SK-N-SH (cell line): Measurements from ENCODE around the gene DIAPH1. TPM values are rescaled to one million over a fixed set of nuclear protein-coding genes. Genes with fewer than 3 reads are reported as not detected.
A peak's percentile ranks its signal among the peaks of the same experiment; 100 is the strongest.

ENCODE experiments used
- CTCF ChIA-PET: fragments of 300-600, 350-600 bp; formaldehyde crosslinking; extraction: SDS; loops from one replicate; lab custom pipeline; 2021; lab: Yijun Ruan, JAX
- POLR2A ChIA-PET: fragments of 350-600 bp; sonication (Branson Sonifier 250); formaldehyde crosslinking; extraction: SDS; loops from one replicate; lab custom pipeline; 2020; ENCODE audit warnings: antibody characterized with exemption, inconsistent platforms; lab: Yijun Ruan, JAX
- DNase-seq: peaks from one replicate; pipeline ENCODE4 v3.0.0; 2012
- H2AFZ ChIP-seq: fragments of 200-600 bp; sonication (generic); 2 replicates; pipeline ENCODE4 v1.8.1; 2016; ENCODE audit warnings: antibody characterized with exemption, mild to moderate bottlenecking, low read depth
- H3F3A ChIP-seq: fragments of 200-600 bp; sonication (generic); replicated peaks from 2 replicates; pipeline ENCODE3; 2016; ENCODE audit warnings: antibody characterized with exemption, mild to moderate bottlenecking; ENCODE audit not compliant: insufficient read depth
- H3K27ac ChIP-seq, 2 experiments: fragments of 200-500 bp in 1 of 2; fragments of 200-600 bp in 1 of 2; sonication (Bioruptor generic) in 1 of 2; sonication (generic), shearing (Covaris generic) in 1 of 2; 2 replicates each; pipeline versions ENCODE4 v1.5.1 to v1.6.1; 2014 to 2016; ENCODE audit warnings: low read depth in 2 of 2, inconsistent platforms in 1 of 2, low read length in 1 of 2, mild to moderate bottlenecking in 1 of 2, mixed read lengths in 1 of 2
- H3K27me3 ChIP-seq: fragments of 200-600 bp; sonication (generic), shearing (Covaris generic); 2 replicates; pipeline ENCODE4 v1.6.1; 2016; ENCODE audit warnings: mixed run types; ENCODE audit not compliant: insufficient read depth
- H3K36me3 ChIP-seq, 2 experiments: fragments of 200-500 bp in 1 of 2; fragments of 200-600 bp in 1 of 2; sonication (Bioruptor generic) in 1 of 2; sonication (generic) in 1 of 2; replicated peaks in 1 of 2; 2 replicates each; pipeline versions ENCODE3 to v1.5.1; 2014 to 2016; ENCODE audit warnings: low read length in 1 of 2, mild to moderate bottlenecking in 1 of 2; ENCODE audit not compliant: insufficient read depth in 2 of 2, control insufficient read depth in 1 of 2
- H3K4me1 ChIP-seq, 2 experiments: fragments of 200-500 bp in 1 of 2; fragments of 200-600 bp in 1 of 2; sonication (Bioruptor generic) in 1 of 2; sonication (generic), shearing (Covaris generic) in 1 of 2; 2 replicates each; pipeline versions ENCODE4 v1.5.1 to v1.6.1; 2014 to 2016; ENCODE audit warnings: low read depth in 1 of 2, low read length in 1 of 2, mixed run types in 1 of 2; ENCODE audit not compliant: insufficient read depth in 2 of 2, control insufficient read depth in 1 of 2
- H3K4me2 ChIP-seq: fragments of 200-600 bp; sonication (generic), shearing (Covaris generic); 2 replicates; pipeline ENCODE4 v1.6.1; 2017; ENCODE audit warnings: mixed run types
- H3K4me3 ChIP-seq, 2 experiments: fragments of 200-500 bp in 1 of 2; fragments of 200-600 bp in 1 of 2; sonication (Bioruptor generic) in 1 of 2; sonication (generic), shearing (Covaris generic) in 1 of 2; 2 replicates each; pipeline versions ENCODE4 v1.5.1 to v1.8.1; 2014 to 2016; ENCODE audit warnings: low read depth in 2 of 2, inconsistent platforms in 1 of 2, low read length in 1 of 2, mild to moderate bottlenecking in 1 of 2, mixed read lengths in 1 of 2, moderate library complexity in 1 of 2
- H3K79me2 ChIP-seq: fragments of 200-600 bp; sonication (generic); 2 replicates; pipeline ENCODE4 v1.8.1; 2017; ENCODE audit warnings: mild to moderate bottlenecking; ENCODE audit not compliant: insufficient read depth
- H3K9ac ChIP-seq: fragments of 200-600 bp; sonication (generic); 2 replicates; pipeline ENCODE4 v1.6.1; 2017; ENCODE audit warnings: mixed run types
- H3K9me2 ChIP-seq: fragments of 200-600 bp; sonication (generic); 2 replicates; pipeline ENCODE4 v1.6.1; 2017; ENCODE audit warnings: mixed run types
- H3K9me3 ChIP-seq: fragments of 200-600 bp; sonication (generic); 2 replicates; pipeline ENCODE4 v1.6.1; 2017; ENCODE audit warnings: mixed run types, mild to moderate bottlenecking, moderate library complexity
- H4K20me1 ChIP-seq: fragments of 200-600 bp; sonication (generic); 2 replicates; pipeline ENCODE4 v1.6.1; 2017; ENCODE audit warnings: mild to moderate bottlenecking, mixed run types; ENCODE audit not compliant: insufficient read depth
- CTCF ChIP-seq: fragments of 200-600 bp; sonication (generic); IDR thresholded peaks from 2 replicates; pipeline ENCODE4 v1.6.1; 2017; ENCODE audit warnings: antibody characterized with exemption, mild to moderate bottlenecking, moderate library complexity
- FOXJ3 ChIP-seq: sonication (generic); formaldehyde crosslinking; IDR thresholded peaks from 2 replicates; pipeline ENCODE4 v1.5.1; 2020; ENCODE audit warnings: mild to moderate bottlenecking, missing genetic modification reagents
- FOXM1 ChIP-seq: IDR thresholded peaks from 2 replicates; pipeline ENCODE4 v1.4.0; 2012; ENCODE audit warnings: low read depth, mild to moderate bottlenecking
- GATA2 ChIP-seq: sonication (generic); formaldehyde crosslinking; IDR thresholded peaks from 2 replicates; pipeline ENCODE4 v1.5.0; 2020; ENCODE audit warnings: mild to moderate bottlenecking, missing genetic modification reagents
- JUND ChIP-seq: IDR thresholded peaks from 2 replicates; pipeline ENCODE4 v1.4.0; 2012
- MEF2A ChIP-seq: IDR thresholded peaks from 2 replicates; pipeline ENCODE4 v1.4.0; 2012; ENCODE audit warnings: low read depth, borderline replicate concordance
- MXI1 ChIP-seq: IDR thresholded peaks from 2 replicates; pipeline ENCODE4 v1.6.1; 2012; ENCODE audit warnings: mild to moderate bottlenecking, low read depth, low read length, improper control_type of control experiment
- NRF1 ChIP-seq: IDR thresholded peaks from 2 replicates; pipeline ENCODE4 v1.6.1; 2012; ENCODE audit warnings: low read depth, mild to moderate bottlenecking, low read length
- RAD21 ChIP-seq: IDR thresholded peaks from 2 replicates; pipeline ENCODE4 v1.6.1; 2012; ENCODE audit warnings: mild to moderate bottlenecking, low read length
- RCOR1 ChIP-seq: fragments of 150-350 bp; IDR thresholded peaks from 2 replicates; pipeline ENCODE4 v1.6.1; 2017; ENCODE audit warnings: antibody characterized with exemption, low read length
- RXRA ChIP-seq: IDR thresholded peaks from 2 replicates; pipeline ENCODE4 v1.4.0; 2012; ENCODE audit warnings: low read depth, mild to moderate bottlenecking, borderline replicate concordance
- SIN3A ChIP-seq: IDR thresholded peaks from 2 replicates; pipeline ENCODE4 v1.6.1; 2012; ENCODE audit warnings: low read depth, mild to moderate bottlenecking, low read length, moderate library complexity, borderline replicate concordance
- SMC3 ChIP-seq: IDR thresholded peaks from 2 replicates; pipeline ENCODE4 v1.6.1; 2012; ENCODE audit warnings: low read depth, low read length, improper control_type of control experiment
- TAF1 ChIP-seq: IDR thresholded peaks from 2 replicates; pipeline ENCODE4 v1.6.1; 2012; ENCODE audit warnings: low read depth, mild to moderate bottlenecking, low read length, moderate library complexity, borderline replicate concordance
- TCF12 ChIP-seq: IDR thresholded peaks from 2 replicates; pipeline ENCODE4 v1.4.0; 2012
- USF1 ChIP-seq: IDR thresholded peaks from 2 replicates; pipeline ENCODE4 v1.4.0; 2012; ENCODE audit warnings: low read depth, borderline replicate concordance
- WGBS: methylation state at CpG from one replicate; pipeline ENCODE4 v1.1.6; 2017; ENCODE audit warnings: low lambda C conversion rate; 5-methylcytosine and 5-hydroxymethylcytosine counted together
- polyA plus RNA-seq, 3 experiments: library from polyadenylated mRNA; depleted of rRNA; stranded (reverse); fragments of >200 nt; gene quantifications; 2 replicates each; pipeline ENCODE4 v1.2.3, GENCODE V29; 2012

The DIAPH1 gene
- polyA plus RNA-seq, 1 of the 3 experiments (the other 2 are of a cell fraction): 30.4 TPM

DNA sequence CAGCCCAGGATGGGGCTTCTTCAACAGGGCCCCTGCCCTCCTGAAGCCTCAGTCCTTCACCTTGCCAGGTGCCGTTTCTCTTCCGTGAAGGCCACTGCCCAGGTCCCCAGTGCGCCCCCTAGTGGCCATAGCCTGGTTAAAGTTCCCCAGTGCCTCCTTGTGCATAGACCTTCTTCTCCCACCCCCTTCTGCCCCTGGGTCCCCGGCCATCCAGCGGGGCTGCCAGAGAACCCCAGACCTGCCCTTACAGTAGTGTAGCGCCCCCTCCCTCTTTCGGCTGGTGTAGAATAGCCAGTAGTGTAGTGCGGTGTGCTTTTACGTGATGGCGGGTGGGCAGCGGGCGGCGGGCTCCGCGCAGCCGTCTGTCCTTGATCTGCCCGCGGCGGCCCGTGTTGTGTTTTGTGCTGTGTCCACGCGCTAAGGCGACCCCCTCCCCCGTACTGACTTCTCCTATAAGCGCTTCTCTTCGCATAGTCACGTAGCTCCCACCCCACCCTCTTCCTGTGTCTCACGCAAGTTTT, 106.3 kb downstream of the DIAPH1 start:
- WGBS: 81% methylated on average over 19 of the region's 28 CpGs

DNA sequence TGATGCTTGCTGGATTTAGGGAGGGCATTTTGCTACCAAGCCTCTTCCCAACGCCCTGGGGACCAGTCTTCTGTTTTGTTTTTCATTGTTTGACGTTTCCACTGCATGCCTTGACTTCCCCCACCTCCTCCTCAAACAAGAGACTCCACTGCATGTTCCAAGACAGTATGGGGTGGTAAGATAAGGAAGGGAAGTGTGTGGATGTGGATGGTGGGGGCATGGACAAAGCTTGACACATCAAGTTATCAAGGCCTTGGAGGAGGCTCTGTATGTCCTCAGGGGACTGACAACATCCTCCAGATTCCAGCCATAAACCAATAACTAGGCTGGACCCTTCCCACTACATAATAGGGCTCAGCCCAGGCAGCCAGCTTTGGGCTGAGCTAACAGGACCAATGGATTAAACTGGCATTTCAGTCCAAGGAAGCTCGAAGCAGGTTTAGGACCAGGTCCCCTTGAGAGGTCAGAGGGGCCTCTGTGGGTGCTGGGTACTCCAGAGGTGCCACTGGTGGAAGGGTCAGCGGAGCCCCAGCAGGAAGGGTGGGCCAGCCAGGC, 107.0 kb downstream of the DIAPH1 start:
- Histone ChIP-seq H3K27ac (peak overlapping the region; percentile 53 to 99; a peak in 2 of 4 replicates), H3K9me2 (no peaks in the 10 kb centered on the region), H3K79me2 (peaks cover 3% of the 10 kb centered on the region; the same call in 1 of the 2 replicates), H3K4me2 (no peak overlapping the region), H3K9me3 (no peaks in the 10 kb centered on the region), H3K4me3 (no peak overlapping the region), H3K27me3 (no peaks in the 10 kb centered on the region), H4K20me1 (no peaks in the 10 kb centered on the region), H3K9ac (no peak overlapping the region), H3K36me3 (peaks cover 25 to 34% of the 10 kb centered on the region in 2 experiments), H3K4me1 (peaks cover 76 to 77% of the 10 kb centered on the region in 2 experiments), H3F3A (peaks cover 69% of the 10 kb centered on the region), H2AFZ (no peak overlapping the region)
- no peak for TF ChIP-seq GATA2
- no peak for TF ChIP-seq USF1
- TF ChIP-seq FOXJ3 (CRISPR knock-in tag): no peak
- TF ChIP-seq FOXM1: no peak
- TF ChIP-seq NRF1: no peak
- 89% methylated on average over 3 of the region's 4 CpGs for WGBS
- no peak for DNase-seq
- CTCF ChIA-PET: interaction anchor here (0.8 to 10.1 kb wide), 9 partner anchors 12 to 329 kb away, joined by 3 to 113 read pairs (median 6); partner anchors contain the start of genes PCDHB16, PCDHGB7, PCDHGC3 and PCDHGC4
- POLR2A ChIA-PET: interaction anchor here (0.7 kb wide), 1 partner anchor 27 kb away, joined by 3 read pairs; no protein-coding TSS in a partner anchor

More for the DNA sequence above, 106.3 kb downstream of the DIAPH1 start:
- Histone ChIP-seq H3K27me3 (no peaks in the 10 kb centered on the region), H3K4me3 (peak overlapping the region in 1 of 2 experiments; percentile 33; a peak in 1 of 4 replicates), H3K4me2 (peak overlapping the region; percentile 81; the same call in 1 of the 2 replicates), H3F3A (peaks cover 63% of the 10 kb centered on the region), H3K27ac (peak overlapping the region; percentile 99 to 100), H3K4me1 (peaks cover 71 to 77% of the 10 kb centered on the region in 2 experiments), H3K9me2 (no peaks in the 10 kb centered on the region), H4K20me1 (no peaks in the 10 kb centered on the region), H2AFZ (no peak overlapping the region), H3K79me2 (peaks cover 3% of the 10 kb centered on the region; the same call in 1 of the 2 replicates), H3K9ac (peak overlapping the region; percentile 80; the same call in 1 of the 2 replicates), H3K36me3 (peaks cover 29 to 33% of the 10 kb centered on the region in 2 experiments), H3K9me3 (no peaks in the 10 kb centered on the region)
- CTCF ChIA-PET: interaction anchor here (0.8 to 10.1 kb wide), 16 partner anchors 11 to 330 kb away, joined by 3 to 113 read pairs (median 5); partner anchors contain the start of genes PCDHB16, PCDHGA7, PCDHGB7 and PCDHGC3
- TF ChIP-seq RXRA (no peak), SMC3 (peak; percentile 25; the same call in 1 of the 2 replicates), SIN3A (no peak), RAD21 (peak; percentile 18; the same call in 1 of the 2 replicates), TAF1 (no peak), TCF12 (no peak), JUND (no peak), MEF2A (no peak), USF1 (no peak), RCOR1 (no peak), MXI1 (no peak), CTCF (peak; percentile 88)
- DNase-seq: peak; percentile 69
- POLR2A ChIA-PET: interaction anchor here (0.7 kb wide), 1 partner anchor 27 kb away, joined by 3 read pairs; no protein-coding TSS in a partner anchor
